ENCODE data around the gene EDNRA.

DNA sequence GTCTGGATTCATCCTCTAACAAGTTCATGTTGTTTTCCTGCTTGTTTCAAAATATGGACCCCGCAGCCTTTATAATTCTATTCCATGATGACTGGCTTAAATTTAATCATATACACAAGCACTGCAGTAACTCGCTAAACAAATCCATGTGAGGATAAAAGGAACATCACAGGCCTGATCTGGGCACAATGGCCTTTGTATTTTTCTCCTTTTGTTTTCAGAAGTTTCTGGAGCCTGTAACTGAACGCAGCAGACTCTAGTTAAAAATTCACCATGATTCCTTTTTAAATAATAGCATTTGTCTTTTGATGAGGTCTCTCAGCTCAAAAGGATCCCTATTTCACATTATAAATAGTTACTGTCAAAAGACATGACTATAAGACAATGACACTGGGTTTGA, 106.1 kb downstream of the EDNRA start:
- TF ChIP-seq POLR2A (IDR thresholded peaks at IDR 0.05) (no peak), POLR2AphosphoS5 (IDR thresholded peaks at IDR 0.05; ENCODE audit: insufficient read depth in 1 of 2, low read depth in 1 of 2) (no peak)
- TF ChIP-seq, protein P1, sequence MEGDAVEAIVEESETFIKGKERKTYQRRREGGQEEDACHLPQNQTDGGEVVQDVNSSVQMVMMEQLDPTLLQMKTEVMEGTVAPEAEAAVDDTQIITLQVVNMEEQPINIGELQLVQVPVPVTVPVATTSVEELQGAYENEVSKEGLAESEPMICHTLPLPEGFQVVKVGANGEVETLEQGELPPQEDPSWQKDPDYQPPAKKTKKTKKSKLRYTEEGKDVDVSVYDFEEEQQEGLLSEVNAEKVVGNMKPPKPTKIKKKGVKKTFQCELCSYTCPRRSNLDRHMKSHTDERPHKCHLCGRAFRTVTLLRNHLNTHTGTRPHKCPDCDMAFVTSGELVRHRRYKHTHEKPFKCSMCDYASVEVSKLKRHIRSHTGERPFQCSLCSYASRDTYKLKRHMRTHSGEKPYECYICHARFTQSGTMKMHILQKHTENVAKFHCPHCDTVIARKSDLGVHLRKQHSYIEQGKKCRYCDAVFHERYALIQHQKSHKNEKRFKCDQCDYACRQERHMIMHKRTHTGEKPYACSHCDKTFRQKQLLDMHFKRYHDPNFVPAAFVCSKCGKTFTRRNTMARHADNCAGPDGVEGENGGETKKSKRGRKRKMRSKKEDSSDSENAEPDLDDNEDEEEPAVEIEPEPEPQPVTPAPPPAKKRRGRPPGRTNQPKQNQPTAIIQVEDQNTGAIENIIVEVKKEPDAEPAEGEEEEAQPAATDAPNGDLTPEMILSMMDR (IDR thresholded peaks at IDR 0.05), result no peak
